MM.1S (cell line): ENCODE data around the gene SPECC1.
"Not testable (repeated sequence)": the region's sequence is repeated elsewhere in the genome, so short reads cannot be mapped to it uniquely, and the experiment has no call there.

Source experiments
- DNase-seq: peaks from one replicate; pipeline ENCODE4 v3.0.0-alpha.2; 2015
- H2AFZ ChIP-seq: fragments of 300-600 bp; sonication (generic); 2 replicates; pipeline ENCODE4 v1.6.0; 2016; ENCODE audit warnings: antibody characterized with exemption, low read length
- H3F3A ChIP-seq: fragments of 300-600 bp; sonication (generic); 2 replicates; pipeline ENCODE4 v1.6.1; 2016; ENCODE audit warnings: mild to moderate bottlenecking, antibody characterized with exemption, low read length, moderate library complexity, mixed read lengths; ENCODE audit not compliant: insufficient read depth
- H3K27ac ChIP-seq: fragments of 300-600 bp; sonication (generic); 2 replicates; pipeline ENCODE4 v1.5.1; 2016; ENCODE audit warnings: mild to moderate bottlenecking, low read length
- H3K27me3 ChIP-seq: fragments of 300-600 bp; sonication (generic); replicated peaks from 2 replicates; pipeline ENCODE4 v1.6.0; 2016; ENCODE audit warnings: low read length; ENCODE audit not compliant: insufficient read depth
- H3K36me3 ChIP-seq: fragments of 300-600 bp; sonication (generic); replicated peaks from 2 replicates; pipeline ENCODE4 v1.6.1; 2016; ENCODE audit warnings: mild to moderate bottlenecking, low read length, mixed read lengths; ENCODE audit not compliant: insufficient read depth
- H3K4me1 ChIP-seq: fragments of 300-600 bp; sonication (generic); 2 replicates; pipeline ENCODE4 v1.6.1; 2016; ENCODE audit warnings: low read length, mixed read lengths
- H3K4me2 ChIP-seq: fragments of 300-600 bp; sonication (generic); 2 replicates; pipeline ENCODE4 v1.6.0; 2016; ENCODE audit warnings: low read depth, low read length
- H3K4me3 ChIP-seq: fragments of 300-600 bp; sonication (generic); 2 replicates; pipeline ENCODE4 v1.5.1; 2016; ENCODE audit warnings: low read length, mixed read lengths
- H3K79me2 ChIP-seq: fragments of 300-600 bp; sonication (generic); 2 replicates; pipeline ENCODE4 v1.6.1; 2016; ENCODE audit warnings: mixed run types, low read length, mixed read lengths
- H3K9ac ChIP-seq: fragments of 300-600 bp; sonication (generic); 2 replicates; pipeline ENCODE4 v1.6.1; 2016; ENCODE audit warnings: low read length, mixed read lengths
- H3K9me2 ChIP-seq: fragments of 300-600 bp; sonication (generic); replicated peaks from 2 replicates; pipeline ENCODE4 v1.6.1; 2016; ENCODE audit warnings: mild to moderate bottlenecking, low read length, mixed read lengths; ENCODE audit not compliant: insufficient read depth
- H3K9me3 ChIP-seq: fragments of 300-600 bp; sonication (generic); replicated peaks from 2 replicates; pipeline ENCODE4 v1.6.1; 2016; ENCODE audit warnings: mild to moderate bottlenecking, low read length, mixed read lengths; ENCODE audit not compliant: insufficient read depth
- H4K20me1 ChIP-seq: fragments of 300-600 bp; sonication (generic); 2 replicates; pipeline ENCODE4 v1.6.1; 2016; ENCODE audit warnings: mild to moderate bottlenecking, low read length, moderate library complexity, mixed read lengths; ENCODE audit not compliant: insufficient read depth
- CTCF ChIP-seq: fragments of 300-600 bp; sonication (generic); IDR thresholded peaks from 2 replicates; pipeline ENCODE4 v1.5.1; 2016; ENCODE audit warnings: antibody characterized with exemption, low read length, mixed read lengths
- EZH2 ChIP-seq: fragments of 300-600 bp; sonication (generic); optimal IDR thresholded peaks from 2 replicates; pipeline ENCODE3; 2017; ENCODE audit warnings: low read depth, mild to moderate bottlenecking, antibody characterized with exemption, low read length, mixed read lengths
- EZH2phosphoT487 ChIP-seq: fragments of 300-600 bp; sonication (generic); IDR thresholded peaks from 2 replicates; pipeline ENCODE4 v1.6.1; 2018; ENCODE audit warnings: antibody characterized with exemption, low read length

Gene SPECC1

GRCh38 chr17:20226814-20227482, 217.8 kb downstream of the SPECC1 start:
- no peaks in the 10 kb centered on the region for H3K9me3 ChIP-seq
- no peak overlapping the region for H2AFZ ChIP-seq
- no peaks in the 10 kb centered on the region for H3K79me2 ChIP-seq
- TF ChIP-seq EZH2phosphoT487 (no peak), EZH2 (no peak), CTCF (peak; percentile 88)
- no peaks in the 10 kb centered on the region for H3F3A ChIP-seq
- H3K9ac ChIP-seq: no peak overlapping the region
- no peaks in the 10 kb centered on the region for H3K9me2 ChIP-seq
- H3K4me3 ChIP-seq: no peak overlapping the region
- DNase-seq: peak; percentile 72
- no peaks in the 10 kb centered on the region for H4K20me1 ChIP-seq
- H3K27ac ChIP-seq: no peak overlapping the region
- no peak overlapping the region for H3K4me2 ChIP-seq
- peaks cover 6% of the 10 kb centered on the region for H3K4me1 ChIP-seq
- 0 out of 2 replicates have a peak, but pooled peaks cover 1% of the 10 kb centered on the region for H3K36me3 ChIP-seq
- no peaks in the 10 kb centered on the region for H3K27me3 ChIP-seq

GRCh38 chr17:20227720-20228370, 218.7 kb downstream of the SPECC1 start:
- H3K79me2 ChIP-seq, H3K27ac ChIP-seq, H3K27me3 ChIP-seq, H3K4me2 ChIP-seq, H3K9me2 ChIP-seq, H3F3A ChIP-seq, H4K20me1 ChIP-seq, H2AFZ ChIP-seq, H3K4me1 ChIP-seq, H3K9ac ChIP-seq, H3K4me3 ChIP-seq, DNase-seq, H3K36me3 ChIP-seq, H3K9me3 ChIP-seq: not testable (repeated sequence)

GRCh38 chr17:20228410-20228809, 219.3 kb downstream of the SPECC1 start:
- H3K4me3 ChIP-seq: no peak overlapping the region
- H3K9me2 ChIP-seq: no peaks in the 10 kb centered on the region
- peaks cover 6% of the 10 kb centered on the region for H3K4me1 ChIP-seq
- no peak overlapping the region for H3K27ac ChIP-seq
- no peak overlapping the region for H3K9ac ChIP-seq
- no peaks in the 10 kb centered on the region for H3F3A ChIP-seq
- 0 out of 2 replicates have a peak, but pooled peaks cover 7% of the 10 kb centered on the region for H3K36me3 ChIP-seq
- no peaks in the 10 kb centered on the region for H4K20me1 ChIP-seq
- no peaks in the 10 kb centered on the region for H3K79me2 ChIP-seq
- H3K9me3 ChIP-seq: no peaks in the 10 kb centered on the region
- H3K27me3 ChIP-seq: no peaks in the 10 kb centered on the region
- H2AFZ ChIP-seq: no peak overlapping the region
- no peak for DNase-seq
- H3K4me2 ChIP-seq: no peak overlapping the region
- TF ChIP-seq CTCF (no peak), EZH2phosphoT487 (no peak), EZH2 (no peak)

- Histone ChIP-seq H3K9ac (no peak overlapping the region), H3K79me2 (no peaks in the 10 kb centered on the region), H4K20me1 (no peaks in the 10 kb centered on the region), H3K4me1 (peaks cover 6% of the 10 kb centered on the region), H3K4me2 (no peak overlapping the region), H3K9me2 (no peaks in the 10 kb centered on the region), H3K27me3 (no peaks in the 10 kb centered on the region), H3F3A (no peaks in the 10 kb centered on the region), H3K9me3 (no peaks in the 10 kb centered on the region), H3K36me3 (0 out of 2 replicates have a peak, but pooled peaks cover 7% of the 10 kb centered on the region), H2AFZ (no peak overlapping the region), H3K4me3 (no peak overlapping the region), H3K27ac (no peak overlapping the region)
- no peak for DNase-seq
- TF ChIP-seq EZH2 (no peak), EZH2phosphoT487 (no peak), CTCF (no peak)
These were observed 219.7 kb downstream of the SPECC1 start for GRCh38 chr17:20228860-20229259.
